GM19351 (cell line): ENCODE results near the gene ZMYND19.
"Not testable (repeated sequence)": the region's sequence is repeated elsewhere in the genome, so short reads cannot be mapped to it uniquely, and the experiment has no call there.

Experiments
- ATAC-seq: cut with Tn5 transposase; IDR thresholded peaks from one replicate; pipeline ENCODE4 v1.9.1; 2021; ENCODE audit warnings: mild to moderate bottlenecking, moderate library complexity; ENCODE audit not compliant: unreplicated experiment

The ZMYND19 gene

DNA sequence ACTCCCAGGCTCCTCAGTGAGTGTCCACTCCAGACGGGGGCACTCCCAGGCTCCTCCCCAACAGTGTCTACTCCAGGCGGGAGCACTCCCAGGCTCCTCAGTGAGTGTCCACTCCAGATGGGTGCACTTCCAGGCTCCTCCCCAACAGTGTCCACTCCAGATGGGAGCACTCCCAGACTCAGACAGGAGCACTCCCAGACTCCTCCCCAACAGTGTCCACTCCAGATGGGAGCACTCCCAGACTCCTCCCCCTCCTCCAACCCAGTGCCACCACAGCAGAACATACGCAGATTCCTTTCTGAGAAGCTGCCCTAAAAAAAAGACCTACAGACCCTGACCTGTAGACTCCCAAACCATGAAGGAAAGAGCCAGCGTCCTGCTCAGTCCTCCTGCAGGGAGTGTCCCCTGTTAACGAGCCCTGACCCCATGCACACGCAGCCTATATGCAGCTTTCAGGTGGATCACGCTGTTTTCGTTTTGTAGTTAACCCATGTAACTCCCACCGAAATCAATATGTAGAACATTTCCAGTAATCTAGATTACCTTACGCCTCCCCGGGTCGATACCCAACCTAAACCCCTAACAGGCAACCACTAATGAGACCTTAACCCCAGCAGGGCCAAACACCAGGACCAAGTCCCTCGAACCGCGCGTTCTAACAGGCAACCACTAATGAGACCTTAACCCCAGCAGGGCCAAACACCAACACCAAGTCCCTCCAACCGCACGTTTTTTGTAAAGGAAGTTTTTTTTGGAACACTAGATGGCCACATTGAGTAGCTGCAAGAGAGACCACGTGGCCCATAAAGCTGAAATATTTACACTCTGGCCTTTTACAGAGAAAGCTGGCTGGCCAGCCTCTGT, 55.8 kb downstream of the ZMYND19 start:
- ATAC-seq: no peak

DNA sequence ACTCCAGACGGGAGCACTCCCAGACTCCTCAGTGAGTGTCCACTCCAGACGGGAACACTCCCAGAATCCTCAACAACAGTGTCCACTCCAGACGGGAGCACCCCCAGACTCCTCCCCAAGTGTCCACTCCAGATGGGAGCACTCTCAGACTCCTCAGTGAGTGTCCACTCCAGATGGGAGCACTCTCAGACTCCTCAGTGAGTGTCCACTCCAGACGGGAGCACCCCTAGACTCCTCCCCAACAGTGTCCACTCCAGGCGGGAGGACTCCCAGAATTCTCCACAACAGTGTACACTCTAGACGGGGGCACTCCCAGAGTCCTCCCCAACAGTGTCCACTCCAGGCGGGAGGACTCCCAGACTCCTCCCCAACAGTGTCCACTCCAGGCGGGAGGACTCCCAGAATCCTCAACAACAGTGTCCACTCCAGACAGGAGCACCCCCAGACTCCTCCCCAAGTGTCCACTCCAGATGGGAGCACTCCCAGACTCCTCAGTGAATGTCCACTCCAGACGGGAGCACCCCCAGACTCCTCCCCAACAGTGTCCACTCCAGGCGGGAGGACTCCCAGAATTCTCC, 57.3 kb downstream of the ZMYND19 start:
- ATAC-seq: not testable (repeated sequence)
